ENCODE results near the gene GABRA5. TPM values are rescaled to one million over a fixed set of nuclear protein-coding genes. Genes with fewer than 3 reads are reported as not detected.

Gene GABRA5
- total and polyA plus RNA-seq, 2 donors (not counting 1 experiment from before 2014, with no cell fraction given) = not detected

DNA sequence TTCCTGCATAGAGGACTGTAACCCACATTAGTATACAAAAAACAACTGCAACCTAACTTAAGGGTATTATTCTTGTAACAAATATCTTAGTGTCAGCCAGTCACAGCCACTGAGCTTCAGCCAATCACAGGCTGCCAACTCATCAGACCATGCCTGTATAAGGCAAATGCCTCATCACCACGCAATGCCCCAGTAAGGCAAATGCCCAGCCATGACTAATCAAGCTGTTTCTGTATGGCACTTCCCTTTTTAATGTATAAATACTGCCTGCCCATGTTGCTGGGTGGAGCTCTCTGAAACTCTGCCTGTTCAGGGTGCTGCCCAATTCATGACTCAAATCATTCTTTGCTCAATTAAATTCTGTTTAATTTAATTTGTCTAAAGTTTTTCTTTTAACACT is 18.4 kb upstream of the GABRA5 start:
- H3K4me1 Mint-ChIP-seq = no peaks in the 10 kb centered on the region
- Histone ChIP-seq H3K4me3 (ENCODE audit: control extremely low read depth in 1 of 5, extremely low read depth in 1 of 5, insufficient read depth in 1 of 5, low read depth in 2 of 5, low read length in 4 of 5) (no peak overlapping the region), H3K4me2 (replicated peaks; ENCODE audit: low read depth, low read length, poor library complexity, severe bottlenecking) (no peak overlapping the region), H3K27me3 (replicated peaks in 1 of 4; ENCODE audit: control extremely low read depth in 1 of 4, control insufficient read depth in 3 of 4, insufficient read depth in 4 of 4, low read length in 3 of 4) (no peaks in the 10 kb centered on the region), H3K9ac (ENCODE audit: low read length) (no peak overlapping the region), H2AFZ (ENCODE audit: insufficient read depth, low read depth, low read length, poor library complexity, severe bottlenecking) (no peak overlapping the region), H3K27ac (ENCODE audit: low read length in 2 of 2) (no peak overlapping the region), H3K36me3 (replicated peaks in 1 of 2; ENCODE audit: control extremely low read depth in 1 of 2, control insufficient read depth in 1 of 2, extremely low read depth in 1 of 2, insufficient read depth in 2 of 2, low read length in 1 of 2) (no peaks in the 10 kb centered on the region), H3K79me2 (ENCODE audit: control insufficient read depth, insufficient read depth, low read length) (no peaks in the 10 kb centered on the region), H4K20me1 (ENCODE audit: control insufficient read depth, insufficient read depth, low read length, poor library complexity, severe bottlenecking) (no peaks in the 10 kb centered on the region), H3K4me1 (ENCODE audit: control insufficient read depth in 2 of 2, insufficient read depth in 2 of 2, low read length in 2 of 2) (no peaks in the 10 kb centered on the region), H3K9me3 (ENCODE audit: control extremely low read depth in 1 of 3, control insufficient read depth in 2 of 3, insufficient read depth in 1 of 3, low read length in 2 of 3) (peaks cover 0 to 13% (median 2%) of the 10 kb centered on the region in 3 donors)
- ChIA-PET CTCF (interaction anchor here (0.6 kb wide), 1 partner anchor 1340 kb away, joined by 6 read pairs; no protein-coding TSS in a partner anchor), POLR2A (no interaction called here)
- H3K27ac Mint-ChIP-seq = no peak overlapping the region
- no peaks in the 10 kb centered on the region for H3K27me3 Mint-ChIP-seq
- H3K4me3 Mint-ChIP-seq = no peak overlapping the region
- ATAC-seq (ENCODE audit: low read depth) = no peak
- peaks cover 8% of the 10 kb centered on the region for H3K9me3 Mint-ChIP-seq (ENCODE audit: insufficient read depth)
- no peak for DNase-seq
- 88% methylated on average over 1 of the region's 1 CpG for WGBS (ENCODE audit: insufficient coverage)
- intact Hi-C loops (cut with micrococcal nuclease) = no loop called here
- no peak for TF ChIP-seq EZH2 (IDR thresholded peaks at IDR 0.05; ENCODE audit: borderline replicate concordance, insufficient read depth, low read depth, low read length, poor library complexity, severe bottlenecking)
- TF ChIP-seq, protein P1, sequence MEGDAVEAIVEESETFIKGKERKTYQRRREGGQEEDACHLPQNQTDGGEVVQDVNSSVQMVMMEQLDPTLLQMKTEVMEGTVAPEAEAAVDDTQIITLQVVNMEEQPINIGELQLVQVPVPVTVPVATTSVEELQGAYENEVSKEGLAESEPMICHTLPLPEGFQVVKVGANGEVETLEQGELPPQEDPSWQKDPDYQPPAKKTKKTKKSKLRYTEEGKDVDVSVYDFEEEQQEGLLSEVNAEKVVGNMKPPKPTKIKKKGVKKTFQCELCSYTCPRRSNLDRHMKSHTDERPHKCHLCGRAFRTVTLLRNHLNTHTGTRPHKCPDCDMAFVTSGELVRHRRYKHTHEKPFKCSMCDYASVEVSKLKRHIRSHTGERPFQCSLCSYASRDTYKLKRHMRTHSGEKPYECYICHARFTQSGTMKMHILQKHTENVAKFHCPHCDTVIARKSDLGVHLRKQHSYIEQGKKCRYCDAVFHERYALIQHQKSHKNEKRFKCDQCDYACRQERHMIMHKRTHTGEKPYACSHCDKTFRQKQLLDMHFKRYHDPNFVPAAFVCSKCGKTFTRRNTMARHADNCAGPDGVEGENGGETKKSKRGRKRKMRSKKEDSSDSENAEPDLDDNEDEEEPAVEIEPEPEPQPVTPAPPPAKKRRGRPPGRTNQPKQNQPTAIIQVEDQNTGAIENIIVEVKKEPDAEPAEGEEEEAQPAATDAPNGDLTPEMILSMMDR (IDR thresholded peaks at IDR 0.05) = no peak

DNA sequence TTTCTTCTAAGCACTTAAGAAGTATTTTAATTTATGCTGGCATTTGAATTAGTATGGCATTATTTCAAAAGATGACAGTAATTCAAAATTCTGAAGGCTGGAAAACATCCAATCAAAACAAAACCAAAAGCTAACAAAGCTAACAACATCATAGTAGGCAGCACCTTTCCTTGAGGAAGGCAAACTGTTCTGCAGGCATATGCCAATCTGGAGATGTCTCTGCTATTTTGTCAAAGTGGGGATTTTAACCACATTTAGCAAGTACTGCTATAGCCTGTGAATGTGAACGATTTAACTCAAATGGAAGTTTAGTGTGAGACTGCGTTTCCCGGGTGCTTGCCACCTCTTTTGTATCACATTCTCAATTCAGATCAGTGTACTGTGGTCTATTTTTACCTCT is 16.7 kb upstream of the GABRA5 start:
- Histone ChIP-seq H3K4me3 (ENCODE audit: control extremely low read depth in 1 of 5, extremely low read depth in 1 of 5, insufficient read depth in 1 of 5, low read depth in 2 of 5, low read length in 4 of 5) (no peak overlapping the region), H2AFZ (ENCODE audit: insufficient read depth, low read depth, low read length, poor library complexity, severe bottlenecking) (no peak overlapping the region), H3K27me3 (replicated peaks in 1 of 4; ENCODE audit: control extremely low read depth in 1 of 4, control insufficient read depth in 3 of 4, insufficient read depth in 4 of 4, low read length in 3 of 4) (no peaks in the 10 kb centered on the region), H3K9me3 (ENCODE audit: control extremely low read depth in 1 of 3, control insufficient read depth in 2 of 3, insufficient read depth in 1 of 3, low read length in 2 of 3) (peaks cover 0 to 13% (median 2%) of the 10 kb centered on the region in 3 donors), H3K27ac (ENCODE audit: low read length in 2 of 2) (no peak overlapping the region), H4K20me1 (ENCODE audit: control insufficient read depth, insufficient read depth, low read length, poor library complexity, severe bottlenecking) (no peaks in the 10 kb centered on the region), H3K4me2 (replicated peaks; ENCODE audit: low read depth, low read length, poor library complexity, severe bottlenecking) (no peak overlapping the region), H3K9ac (ENCODE audit: low read length) (no peak overlapping the region), H3K4me1 (ENCODE audit: control insufficient read depth in 2 of 2, insufficient read depth in 2 of 2, low read length in 2 of 2) (no peaks in the 10 kb centered on the region), H3K79me2 (ENCODE audit: control insufficient read depth, insufficient read depth, low read length) (no peaks in the 10 kb centered on the region), H3K36me3 (replicated peaks in 1 of 2; ENCODE audit: control extremely low read depth in 1 of 2, control insufficient read depth in 1 of 2, extremely low read depth in 1 of 2, insufficient read depth in 2 of 2, low read length in 1 of 2) (no peaks in the 10 kb centered on the region)
- H3K4me1 Mint-ChIP-seq = no peaks in the 10 kb centered on the region
- no peak overlapping the region for H3K4me3 Mint-ChIP-seq
- no CpG with 5 or more reads among the region's 3 CpGs for WGBS (ENCODE audit: insufficient coverage)
- ChIA-PET POLR2A (no interaction called here), CTCF (no interaction called here)
- no peak overlapping the region for H3K27ac Mint-ChIP-seq
- peaks cover 8% of the 10 kb centered on the region for H3K9me3 Mint-ChIP-seq (ENCODE audit: insufficient read depth)
- intact Hi-C loops (cut with micrococcal nuclease) = no loop called here
- DNase-seq = no peak
- no peaks in the 10 kb centered on the region for H3K27me3 Mint-ChIP-seq
- no peak for ATAC-seq (ENCODE audit: low read depth)
- TF ChIP-seq, protein P1 (IDR thresholded peaks at IDR 0.05) = no peak
- TF ChIP-seq EZH2 (IDR thresholded peaks at IDR 0.05; ENCODE audit: borderline replicate concordance, insufficient read depth, low read depth, low read length, poor library complexity, severe bottlenecking) = no peak

Measured in B cell (primary cell).